Measurements from ENCODE around the gene PLXNB1. TPM values are rescaled to one million over a fixed set of nuclear protein-coding genes. Genes with fewer than 3 reads are reported as not detected.

The PLXNB1 gene
- total RNA-seq, 1 experiment from 2014 or later = 4.7 TPM

DNA sequence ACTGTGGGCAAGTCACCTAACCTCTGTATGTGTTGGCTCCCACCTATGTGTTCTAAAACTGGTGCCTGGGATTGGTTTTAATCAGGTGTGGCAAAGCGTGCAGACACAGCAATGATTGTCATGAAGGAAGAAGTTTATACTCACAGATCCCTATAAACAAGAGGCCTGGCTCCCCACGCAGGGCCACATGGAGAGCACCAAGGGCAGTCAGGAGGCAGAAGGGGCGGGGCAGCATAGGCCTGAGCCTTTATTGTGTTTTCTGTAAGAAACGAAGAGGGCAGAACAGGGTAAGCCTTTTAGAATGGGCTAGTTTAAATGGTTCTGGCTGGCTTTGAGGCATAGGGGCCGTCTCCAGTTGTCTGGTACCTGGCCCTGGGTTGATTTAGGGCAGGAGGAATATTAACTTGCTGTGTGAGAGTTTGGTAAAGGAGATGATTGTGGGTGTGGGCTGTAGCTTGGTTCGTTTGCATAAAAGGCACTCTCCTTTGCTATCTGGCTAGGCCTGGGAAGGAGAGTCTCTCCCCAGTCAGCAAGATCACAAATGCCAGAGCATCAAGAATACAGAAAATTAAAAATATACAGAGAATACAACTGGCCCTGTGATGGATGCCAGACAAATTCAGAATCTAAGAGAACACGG is 60.1 kb downstream of the PLXNB1 start:
- DNase-seq (ENCODE audit: low read depth) = no peak

DNA sequence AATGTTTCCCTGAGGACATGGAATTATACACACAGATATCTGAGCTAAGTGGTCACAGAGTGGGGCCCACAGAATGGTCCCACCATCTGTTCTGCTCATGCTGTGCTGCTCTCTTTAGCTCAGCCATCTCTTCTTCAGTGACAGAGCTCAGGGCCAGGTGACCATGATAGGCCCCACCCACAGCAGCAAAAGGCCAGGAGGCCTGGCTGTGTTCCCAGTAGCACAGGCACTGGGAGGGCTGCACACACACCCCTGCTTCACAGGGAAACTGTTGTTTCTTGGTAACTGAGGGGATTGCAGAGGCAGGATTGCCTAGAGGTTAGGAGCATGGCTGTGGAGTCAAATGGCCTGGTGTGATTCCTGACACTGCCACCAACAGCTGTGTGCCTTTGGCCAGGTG is 62.7 kb downstream of the PLXNB1 start:
- peak; percentile 8 for DNase-seq (ENCODE audit: low read depth)

DNA sequence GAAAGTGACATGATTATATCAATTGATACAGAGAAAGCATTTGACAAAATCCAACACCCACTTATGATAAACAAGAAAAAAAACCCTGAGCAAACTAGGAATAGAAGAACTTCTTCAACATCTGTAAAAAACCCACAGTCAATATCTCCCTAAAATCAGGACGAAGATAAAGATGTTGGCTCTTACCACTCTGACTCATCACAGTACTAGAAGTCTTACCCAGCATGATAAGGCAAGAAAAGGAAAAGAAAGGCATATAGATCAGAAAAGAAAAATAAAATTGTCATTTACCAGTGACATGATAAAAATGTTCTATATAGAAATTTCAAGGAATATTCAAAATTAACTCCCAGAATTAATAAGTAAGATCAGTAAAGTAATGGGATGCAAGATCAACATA is 65.0 kb downstream of the PLXNB1 start:
- DNase-seq (ENCODE audit: low read depth) = no peak

DNA sequence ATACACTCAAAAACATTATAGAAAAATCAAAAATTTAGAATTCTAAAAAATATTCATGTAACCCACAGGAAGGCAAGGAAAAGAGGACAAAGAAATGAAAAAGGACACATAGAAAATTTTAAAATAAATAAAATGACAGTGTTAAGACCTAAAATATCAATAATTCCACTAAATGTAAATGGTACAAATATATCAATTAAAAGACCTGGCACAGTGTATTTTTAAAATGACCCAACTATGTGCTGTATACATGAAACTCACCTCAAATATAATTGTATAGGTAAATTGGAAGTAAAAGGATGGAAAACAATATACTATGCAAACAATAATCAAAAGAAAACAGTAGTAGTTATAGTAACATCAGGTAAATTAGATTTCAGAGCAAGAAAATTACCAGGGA is 68.0 kb downstream of the PLXNB1 start:
- DNase-seq (ENCODE audit: low read depth) = no peak

DNA sequence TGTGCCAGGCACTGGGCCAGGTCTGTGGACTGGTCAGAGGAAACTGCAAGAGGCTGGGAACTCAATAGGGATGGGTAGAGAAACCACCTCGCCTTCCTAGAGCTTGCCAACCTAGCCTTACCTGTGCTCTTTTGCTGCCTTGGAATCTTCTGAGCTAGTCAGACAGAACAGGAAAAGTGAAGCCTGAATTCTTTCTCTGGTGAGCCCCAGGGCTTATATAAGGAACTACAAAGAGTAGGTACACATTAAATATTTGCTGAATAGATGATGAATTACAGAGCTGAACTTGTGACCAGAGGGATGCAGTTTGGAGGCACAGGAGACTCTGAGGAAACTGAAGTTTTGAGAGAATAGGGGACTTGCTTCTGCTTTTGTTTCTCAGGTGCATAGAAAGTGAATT is 73.5 kb downstream of the PLXNB1 start:
- no peak for DNase-seq (ENCODE audit: low read depth)

DNA sequence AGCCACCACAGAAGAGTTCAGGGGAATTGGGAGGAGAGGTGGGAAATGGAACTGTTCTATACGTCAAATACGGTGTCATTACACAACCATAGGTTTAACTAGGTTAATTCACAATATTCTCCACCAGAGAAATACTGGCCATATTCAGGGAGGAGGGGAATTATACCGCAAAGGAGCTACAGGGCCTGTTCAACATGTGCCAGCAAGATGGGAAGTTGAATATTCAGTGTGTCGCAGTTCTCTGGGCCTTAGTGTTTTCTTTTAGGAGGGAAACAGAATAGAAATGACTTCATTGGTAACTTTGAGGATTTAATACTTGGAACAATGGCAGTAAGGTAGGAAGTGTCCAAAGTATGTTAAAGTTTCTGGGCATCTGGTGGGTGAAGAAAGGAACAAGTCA is 75.9 kb downstream of the PLXNB1 start:
- no peak for DNase-seq (ENCODE audit: low read depth)

Other genes starting within 250 kb of the PLXNB1 start
- gene CDC25A, start 241.7 kb downstream of the PLXNB1 start, total RNA-seq (2014; rRNA removed; shearing (Covaris generic)) = 13.5 and 16.9 TPM in 2 replicates
- gene CAMP, start 206.6 kb downstream of the PLXNB1 start, total RNA-seq (2014; rRNA removed; shearing (Covaris generic)) = 0.20 TPM in 1 of 2 replicates, not detected in the other
- gene ZNF589, start 189.0 kb downstream of the PLXNB1 start, total RNA-seq (2014; rRNA removed; shearing (Covaris generic)) = 2.9 and 3.0 TPM in 2 replicates
- 28.5 and 38.1 TPM in 2 replicates for gene NME6, start 128.7 kb downstream of the PLXNB1 start, total RNA-seq (2014; rRNA removed; shearing (Covaris generic))
- gene SPINK8, start 96.4 kb downstream of the PLXNB1 start, total RNA-seq (2014; rRNA removed; shearing (Covaris generic)) = not detected in 2 replicates
- gene FBXW12, start 57.9 kb downstream of the PLXNB1 start, total RNA-seq (2014; rRNA removed; shearing (Covaris generic)) = not detected in 2 replicates
- 18.1 and 21.6 TPM in 2 replicates for gene CCDC51, start 10.0 kb upstream of the PLXNB1 start, total RNA-seq (2014; rRNA removed; shearing (Covaris generic))
- gene TMA7, start 10.2 kb upstream of the PLXNB1 start, total RNA-seq (2014; rRNA removed; shearing (Covaris generic)) = 726 and 838 TPM in 2 replicates
- 10.7 and 14.3 TPM in 2 replicates for gene ATRIP, start 16.7 kb upstream of the PLXNB1 start, total RNA-seq (2014; rRNA removed; shearing (Covaris generic))
- gene SHISA5, start 74.1 kb upstream of the PLXNB1 start, total RNA-seq (2014; rRNA removed; shearing (Covaris generic)) = 206 and 217 TPM in 2 replicates
- gene PFKFB4, start 126.7 kb upstream of the PLXNB1 start, total RNA-seq (2014; rRNA removed; shearing (Covaris generic)) = 41.2 and 56.9 TPM in 2 replicates
- gene UCN2, start 133.7 kb upstream of the PLXNB1 start, total RNA-seq (2014; rRNA removed; shearing (Covaris generic)) = 4.3 and 7.2 TPM in 2 replicates
- 110 and 141 TPM in 2 replicates for gene COL7A1, start 165.2 kb upstream of the PLXNB1 start, total RNA-seq (2014; rRNA removed; shearing (Covaris generic))
- 393 and 540 TPM in 2 replicates for gene UQCRC1, start 179.6 kb upstream of the PLXNB1 start, total RNA-seq (2014; rRNA removed; shearing (Covaris generic))
- not detected in 2 replicates for gene TMEM89, start 191.7 kb upstream of the PLXNB1 start, total RNA-seq (2014; rRNA removed; shearing (Covaris generic))
- 32.3 and 35.1 TPM in 2 replicates for gene SLC26A6, start 205.4 kb upstream of the PLXNB1 start, total RNA-seq (2014; rRNA removed; shearing (Covaris generic))
- gene CELSR3, start 232.8 kb upstream of the PLXNB1 start, total RNA-seq (2014; rRNA removed; shearing (Covaris generic)) = 0.98 and 1.1 TPM in 2 replicates

Measured in RPMI7951 (cell line).